HG03175 (cell line): ENCODE data around the gene RRM2.

Source experiments
- ATAC-seq: cut with Tn5 transposase; IDR thresholded peaks from one replicate; pipeline ENCODE4 v1.9.1; 2021; ENCODE audit warnings: mild to moderate bottlenecking, moderate library complexity; ENCODE audit not compliant: unreplicated experiment

RRM2 gene

DNA sequence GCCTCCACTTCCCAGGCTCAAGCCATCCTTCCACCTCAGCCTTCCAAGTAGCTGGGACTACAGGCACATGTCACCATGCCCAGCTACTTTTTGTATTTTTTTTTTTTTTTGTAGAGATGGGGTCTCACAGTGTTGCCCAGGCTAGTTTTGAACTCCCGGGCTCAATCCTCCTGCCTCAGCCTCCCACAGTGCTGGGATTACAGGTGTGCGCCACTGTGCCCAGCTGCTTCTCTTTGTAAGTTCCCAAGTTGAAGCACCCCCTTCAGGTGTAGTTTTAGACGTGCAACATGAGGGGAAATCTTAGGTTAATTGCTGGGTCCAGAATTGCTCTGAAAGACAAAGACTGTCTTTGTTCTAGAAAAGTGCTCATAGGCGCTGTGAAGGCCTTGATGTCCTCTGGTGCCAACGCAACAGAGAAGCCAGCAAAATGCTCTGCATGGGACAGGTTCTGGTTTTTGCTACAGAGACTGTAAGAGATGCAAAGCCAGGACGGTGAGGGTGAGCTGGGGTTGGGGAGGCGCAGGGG is 46.6 kb downstream of the RRM2 start:
- ATAC-seq = no peak

GRCh38 chr2:10169581-10169980 is 47.0 kb downstream of the RRM2 start:
- no peak for ATAC-seq

- no peak for ATAC-seq
Measured at GRCh38 chr2:10170256-10170655, 47.7 kb downstream of the RRM2 start.

GRCh38 chr2:10171006-10171800 is 48.7 kb downstream of the RRM2 start:
- no peak for ATAC-seq

- no peak for ATAC-seq
Measured at GRCh38 chr2:10172033-10172871, 49.7 kb downstream of the RRM2 start.

- ATAC-seq = no peak
Measured at GRCh38 chr2:10173258-10174005, 50.9 kb downstream of the RRM2 start.

- ATAC-seq = no peak
Measured at GRCh38 chr2:10174173-10174572, 51.6 kb downstream of the RRM2 start.

DNA sequence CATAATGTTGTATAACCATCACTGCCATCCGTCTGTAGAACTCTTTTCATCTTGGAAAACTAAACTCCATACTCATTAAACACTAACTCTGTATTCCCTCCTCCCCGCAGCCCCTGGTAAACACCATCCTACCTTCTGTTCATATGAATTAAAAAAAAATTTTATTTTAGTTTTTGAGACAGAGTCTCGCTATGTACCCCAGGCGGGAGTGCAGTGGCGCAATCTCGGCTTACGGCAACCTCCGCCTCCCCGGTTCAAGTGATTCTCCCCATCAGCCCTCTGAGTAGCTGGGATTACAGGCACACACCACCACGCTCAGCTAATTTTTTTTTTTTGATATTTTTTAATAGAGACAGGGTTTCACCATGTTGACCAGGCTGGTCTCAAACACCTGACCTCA is 52.9 kb downstream of the RRM2 start:
- no peak for ATAC-seq

- no peak for ATAC-seq
Measured at GRCh38 chr2:10178751-10179150, 56.2 kb downstream of the RRM2 start.

DNA sequence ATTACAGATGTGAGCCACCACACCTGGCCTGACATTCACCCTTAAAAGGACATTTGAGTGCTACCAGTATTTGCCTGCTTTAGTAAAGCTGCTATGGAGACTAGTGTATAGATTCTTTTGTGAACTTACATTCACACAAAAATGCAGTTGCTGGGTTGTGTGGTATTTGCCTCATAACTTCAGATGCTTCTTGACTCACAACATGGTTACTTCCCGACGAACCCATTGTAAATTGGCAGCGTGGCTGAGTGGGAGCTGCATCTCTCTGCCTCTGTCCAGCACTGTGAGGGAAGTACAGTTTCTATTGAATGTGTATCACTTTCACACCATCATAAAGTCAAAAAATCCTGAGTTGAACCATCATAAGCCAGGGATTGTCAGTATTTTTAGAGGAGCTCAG is 56.9 kb downstream of the RRM2 start:
- no peak for ATAC-seq

- ATAC-seq = no peak
Measured at GRCh38 chr2:10180229-10180628, 57.7 kb downstream of the RRM2 start.
